ENCODE results near the gene DFFA. TPM values are rescaled to one million over a fixed set of nuclear protein-coding genes. Genes with fewer than 3 reads are reported as not detected.

Gene DFFA
- total RNA-seq, 1 experiment from 2014 or later: 94.1 TPM

- Histone ChIP-seq H4K8ac (replicated peaks; ENCODE audit: insufficient read length, low read depth, low read length) (no peak overlapping the region), H3K79me1 (ENCODE audit: insufficient read depth, low read depth, low read length, poor library complexity, severe bottlenecking) (peaks cover 4% of the 10 kb centered on the region), H3K56ac (ENCODE audit: insufficient read length, low read depth, low read length) (no peak overlapping the region), H2AK5ac (ENCODE audit: insufficient read length, low read length) (no peak overlapping the region), H2BK12ac (ENCODE audit: insufficient read length, low read depth, low read length) (no peak overlapping the region), H3K18ac (ENCODE audit: insufficient read length, low read depth, low read length) (no peak overlapping the region), H3K4me1 (ENCODE audit: insufficient read depth, low read length) (peaks cover 10% of the 10 kb centered on the region; the same call in 1 of the 2 replicates), H2BK20ac (ENCODE audit: low read depth, low read length, poor library complexity, severe bottlenecking) (no peak overlapping the region), H2BK15ac (ENCODE audit: low read depth, low read length) (no peak overlapping the region), H3T11ph (ENCODE audit: low read length) (no peak overlapping the region), H4K20me1 (ENCODE audit: control insufficient read depth, insufficient read depth, insufficient read length) (no peaks in the 10 kb centered on the region), H3K27me3 (ENCODE audit: insufficient read depth, low read length) (no peaks in the 10 kb centered on the region), H3K9me3 (ENCODE audit: control insufficient read depth, low read depth, low read length) (no peaks in the 10 kb centered on the region), H2BK120ac (ENCODE audit: low read depth, low read length, poor library complexity, severe bottlenecking) (no peak overlapping the region), H3K14ac (ENCODE audit: insufficient read depth, low read length) (no peak overlapping the region), H3K9ac (ENCODE audit: extremely low read depth, insufficient read length, low read length) (no peak overlapping the region), H4K91ac (ENCODE audit: insufficient read length, low read depth, low read length) (no peak overlapping the region), H4K5ac (ENCODE audit: insufficient read length, low read depth, low read length) (no peak overlapping the region), H3K27ac (ENCODE audit: insufficient read length, low read depth, low read length) (no peak overlapping the region), H2BK5ac (ENCODE audit: insufficient read length, low read length) (no peak overlapping the region), H3K79me2 (ENCODE audit: insufficient read depth, low read length) (peaks cover 2% of the 10 kb centered on the region; the same call in 1 of the 2 replicates), H3K23me2 (ENCODE audit: insufficient read length, low read depth, low read length, poor library complexity, severe bottlenecking) (no peaks in the 10 kb centered on the region), H3K4ac (ENCODE audit: low read depth, low read length) (no peak overlapping the region), H2AFZ (ENCODE audit: low read length) (no peak overlapping the region), H3K23ac (ENCODE audit: insufficient read length, low read depth, low read length) (no peak overlapping the region), H3K4me2 (ENCODE audit: insufficient read depth, insufficient read length, low read length) (no peak overlapping the region)
- no CpG with 5 or more reads among the region's 6 CpGs for WGBS (ENCODE audit: extremely low coverage, insufficient read length, low lambda C conversion rate)
- TF ChIP-seq CTCF (conservative IDR thresholded peaks at IDR 0.05): no peak
- peaks cover 54 to 67% of the 10 kb centered on the region in 2 experiments for H3K4me1 Mint-ChIP-seq
- H3K9me3 Mint-ChIP-seq: no peaks in the 10 kb centered on the region
- DNase-seq: no peak
- H3K36me3 Mint-ChIP-seq (ENCODE audit: insufficient read depth in 1 of 3, low read depth in 3 of 3): peaks cover 0 to 5% (median 2%) of the 10 kb centered on the region in 3 experiments; a peak in 3 of 7 replicates
- H3K27me3 Mint-ChIP-seq (ENCODE audit: low read depth): no peaks in the 10 kb centered on the region
- H3K27ac Mint-ChIP-seq: no peak overlapping the region
- no peak overlapping the region for H3K4me3 Mint-ChIP-seq
Measured at GRCh38 chr1:10515976-10516750, 43.8 kb upstream of the DFFA start.
